ENCODE data around the gene PM20D1. TPM values are rescaled to one million over a fixed set of nuclear protein-coding genes. Genes with fewer than 3 reads are reported as not detected.

Gene PM20D1
- total RNA-seq, 1 experiment from 2014 or later: 0.37 TPM

DNA sequence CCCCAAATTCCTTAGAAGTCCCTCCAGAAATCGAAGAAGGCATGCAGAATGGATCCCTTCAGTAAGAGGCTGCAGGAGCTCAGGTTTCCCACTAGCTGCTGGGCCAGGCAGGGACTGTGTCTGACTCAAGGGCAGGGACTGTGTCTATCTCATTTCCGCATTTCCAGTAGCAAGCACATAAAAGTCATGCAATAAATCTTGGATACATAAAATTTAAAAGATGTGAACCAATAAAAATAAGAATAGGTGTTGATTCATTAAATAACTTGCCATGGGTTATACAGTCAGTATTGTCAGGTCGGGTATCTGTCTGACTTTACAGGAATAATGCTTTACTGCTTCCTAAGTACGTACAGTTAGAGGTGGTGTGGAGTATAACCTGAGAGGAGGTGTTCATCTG lies 15.2 kb downstream of the PM20D1 start:
- H3K27ac Mint-ChIP-seq: no peak overlapping the region
- no peak overlapping the region for H3K4me3 Mint-ChIP-seq
- ATAC-seq: no peak
- H3K4me1 Mint-ChIP-seq: no peaks in the 10 kb centered on the region
- no peaks in the 10 kb centered on the region for H3K36me3 Mint-ChIP-seq
- no peak for DNase-seq (ENCODE audit: low spot score)
- peaks cover 7% of the 10 kb centered on the region for H3K27me3 Mint-ChIP-seq (ENCODE audit: low read depth)
- H3K9me3 Mint-ChIP-seq: no peaks in the 10 kb centered on the region
- CTCF ChIA-PET: interaction anchor here (0.6 kb wide), 1 partner anchor 143 kb away, joined by 3 read pairs; no protein-coding TSS in a partner anchor
- POLR2A ChIA-PET: no interaction called here
- TF ChIP-seq NFATC4 (CRISPR knock-in tag; IDR thresholded peaks at IDR 0.05) (no peak), NFYB (CRISPR knock-in tag; conservative IDR thresholded peaks at IDR 0.05; ENCODE audit: low read depth) (no peak), PRRX2 (CRISPR knock-in tag; IDR thresholded peaks at IDR 0.05) (no peak), HMGA2 (CRISPR knock-in tag; IDR thresholded peaks at IDR 0.05) (no peak), NFE2L1 (CRISPR knock-in tag; IDR thresholded peaks at IDR 0.05) (no peak)
- TF ChIP-seq, protein P1, sequence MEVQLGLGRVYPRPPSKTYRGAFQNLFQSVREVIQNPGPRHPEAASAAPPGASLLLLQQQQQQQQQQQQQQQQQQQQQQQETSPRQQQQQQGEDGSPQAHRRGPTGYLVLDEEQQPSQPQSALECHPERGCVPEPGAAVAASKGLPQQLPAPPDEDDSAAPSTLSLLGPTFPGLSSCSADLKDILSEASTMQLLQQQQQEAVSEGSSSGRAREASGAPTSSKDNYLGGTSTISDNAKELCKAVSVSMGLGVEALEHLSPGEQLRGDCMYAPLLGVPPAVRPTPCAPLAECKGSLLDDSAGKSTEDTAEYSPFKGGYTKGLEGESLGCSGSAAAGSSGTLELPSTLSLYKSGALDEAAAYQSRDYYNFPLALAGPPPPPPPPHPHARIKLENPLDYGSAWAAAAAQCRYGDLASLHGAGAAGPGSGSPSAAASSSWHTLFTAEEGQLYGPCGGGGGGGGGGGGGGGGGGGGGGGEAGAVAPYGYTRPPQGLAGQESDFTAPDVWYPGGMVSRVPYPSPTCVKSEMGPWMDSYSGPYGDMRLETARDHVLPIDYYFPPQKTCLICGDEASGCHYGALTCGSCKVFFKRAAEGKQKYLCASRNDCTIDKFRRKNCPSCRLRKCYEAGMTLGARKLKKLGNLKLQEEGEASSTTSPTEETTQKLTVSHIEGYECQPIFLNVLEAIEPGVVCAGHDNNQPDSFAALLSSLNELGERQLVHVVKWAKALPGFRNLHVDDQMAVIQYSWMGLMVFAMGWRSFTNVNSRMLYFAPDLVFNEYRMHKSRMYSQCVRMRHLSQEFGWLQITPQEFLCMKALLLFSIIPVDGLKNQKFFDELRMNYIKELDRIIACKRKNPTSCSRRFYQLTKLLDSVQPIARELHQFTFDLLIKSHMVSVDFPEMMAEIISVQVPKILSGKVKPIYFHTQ (CRISPR knock-in tag; IDR thresholded peaks at IDR 0.05): no peak

DNA sequence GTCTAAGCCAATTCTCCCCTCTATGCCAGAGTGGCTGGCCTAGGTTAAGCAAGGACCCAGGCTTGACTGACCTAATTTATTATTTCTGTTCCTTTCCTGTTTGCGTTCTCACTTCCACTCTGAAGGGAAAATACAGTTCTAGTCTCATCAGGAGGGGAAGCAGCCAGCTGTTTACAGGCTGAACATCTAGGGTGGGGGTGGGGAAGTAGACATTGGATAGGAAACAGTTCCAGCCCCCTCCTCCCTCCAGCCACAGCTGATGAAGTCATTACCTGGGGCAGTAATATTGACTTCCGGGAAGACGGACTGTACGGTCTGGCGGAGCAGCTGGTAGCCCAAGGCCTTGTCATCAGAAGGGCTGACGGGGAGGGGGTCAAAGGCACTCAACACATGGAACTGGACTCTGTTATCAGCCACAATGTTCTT lies 17.6 kb downstream of the PM20D1 start:
- Mint-ChIP-seq H3K27me3 (ENCODE audit: low read depth) (peaks cover 1% of the 10 kb centered on the region), H3K4me1 (peaks cover 6% of the 10 kb centered on the region), H3K9me3 (no peaks in the 10 kb centered on the region), H3K27ac (no peak overlapping the region), H3K36me3 (no peaks in the 10 kb centered on the region), H3K4me3 (no peak overlapping the region)
- POLR2A ChIA-PET: no interaction called here
- CTCF ChIA-PET: no interaction called here
- TF ChIP-seq ESRRA (CRISPR knock-in tag; IDR thresholded peaks at IDR 0.05; ENCODE audit: borderline replicate concordance) (no peak), ZNF317 (CRISPR knock-in tag; IDR thresholded peaks at IDR 0.05; ENCODE audit: borderline replicate concordance, low read depth) (no peak), ELF4 (CRISPR knock-in tag; IDR thresholded peaks at IDR 0.05; ENCODE audit: low read depth) (no peak), ZBTB21 (CRISPR knock-in tag; IDR thresholded peaks at IDR 0.05; ENCODE audit: borderline replicate concordance) (no peak), RORB (CRISPR knock-in tag; IDR thresholded peaks at IDR 0.05) (no peak), MYBL2 (CRISPR knock-in tag; IDR thresholded peaks at IDR 0.05) (no peak), ZNF232 (CRISPR knock-in tag; IDR thresholded peaks at IDR 0.05) (no peak), GTF2I (CRISPR knock-in tag; conservative IDR thresholded peaks at IDR 0.05) (no peak), CBFB (CRISPR knock-in tag; IDR thresholded peaks at IDR 0.05; ENCODE audit: low read depth) (no peak), ZNF263 (CRISPR knock-in tag; IDR thresholded peaks at IDR 0.05; ENCODE audit: low read depth) (no peak), NR3C1 (CRISPR knock-in tag; conservative IDR thresholded peaks at IDR 0.05; ENCODE audit: low read depth) (no peak), TCF7 (CRISPR knock-in tag; IDR thresholded peaks at IDR 0.05; ENCODE audit: low read depth) (no peak)
- TF ChIP-seq, protein P2, sequence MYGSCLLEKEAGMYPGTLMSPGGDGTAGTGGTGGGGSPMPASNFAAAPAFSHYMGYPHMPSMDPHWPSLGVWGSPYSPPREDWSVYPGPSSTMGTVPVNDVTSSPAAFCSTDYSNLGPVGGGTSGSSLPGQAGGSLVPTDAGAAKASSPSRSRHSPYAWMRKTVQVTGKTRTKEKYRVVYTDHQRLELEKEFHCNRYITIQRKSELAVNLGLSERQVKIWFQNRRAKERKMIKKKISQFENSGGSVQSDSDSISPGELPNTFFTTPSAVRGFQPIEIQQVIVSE (CRISPR knock-in tag; IDR thresholded peaks at IDR 0.05; ENCODE audit: borderline replicate concordance): no peak
- TF ChIP-seq, protein P3, sequence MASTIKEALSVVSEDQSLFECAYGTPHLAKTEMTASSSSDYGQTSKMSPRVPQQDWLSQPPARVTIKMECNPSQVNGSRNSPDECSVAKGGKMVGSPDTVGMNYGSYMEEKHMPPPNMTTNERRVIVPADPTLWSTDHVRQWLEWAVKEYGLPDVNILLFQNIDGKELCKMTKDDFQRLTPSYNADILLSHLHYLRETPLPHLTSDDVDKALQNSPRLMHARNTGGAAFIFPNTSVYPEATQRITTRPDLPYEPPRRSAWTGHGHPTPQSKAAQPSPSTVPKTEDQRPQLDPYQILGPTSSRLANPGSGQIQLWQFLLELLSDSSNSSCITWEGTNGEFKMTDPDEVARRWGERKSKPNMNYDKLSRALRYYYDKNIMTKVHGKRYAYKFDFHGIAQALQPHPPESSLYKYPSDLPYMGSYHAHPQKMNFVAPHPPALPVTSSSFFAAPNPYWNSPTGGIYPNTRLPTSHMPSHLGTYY (CRISPR knock-in tag; IDR thresholded peaks at IDR 0.05): no peak
- TF ChIP-seq, protein P4, sequence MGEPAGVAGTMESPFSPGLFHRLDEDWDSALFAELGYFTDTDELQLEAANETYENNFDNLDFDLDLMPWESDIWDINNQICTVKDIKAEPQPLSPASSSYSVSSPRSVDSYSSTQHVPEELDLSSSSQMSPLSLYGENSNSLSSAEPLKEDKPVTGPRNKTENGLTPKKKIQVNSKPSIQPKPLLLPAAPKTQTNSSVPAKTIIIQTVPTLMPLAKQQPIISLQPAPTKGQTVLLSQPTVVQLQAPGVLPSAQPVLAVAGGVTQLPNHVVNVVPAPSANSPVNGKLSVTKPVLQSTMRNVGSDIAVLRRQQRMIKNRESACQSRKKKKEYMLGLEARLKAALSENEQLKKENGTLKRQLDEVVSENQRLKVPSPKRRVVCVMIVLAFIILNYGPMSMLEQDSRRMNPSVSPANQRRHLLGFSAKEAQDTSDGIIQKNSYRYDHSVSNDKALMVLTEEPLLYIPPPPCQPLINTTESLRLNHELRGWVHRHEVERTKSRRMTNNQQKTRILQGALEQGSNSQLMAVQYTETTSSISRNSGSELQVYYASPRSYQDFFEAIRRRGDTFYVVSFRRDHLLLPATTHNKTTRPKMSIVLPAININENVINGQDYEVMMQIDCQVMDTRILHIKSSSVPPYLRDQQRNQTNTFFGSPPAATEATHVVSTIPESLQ (CRISPR knock-in tag; IDR thresholded peaks at IDR 0.05): no peak
- TF ChIP-seq, protein P5, sequence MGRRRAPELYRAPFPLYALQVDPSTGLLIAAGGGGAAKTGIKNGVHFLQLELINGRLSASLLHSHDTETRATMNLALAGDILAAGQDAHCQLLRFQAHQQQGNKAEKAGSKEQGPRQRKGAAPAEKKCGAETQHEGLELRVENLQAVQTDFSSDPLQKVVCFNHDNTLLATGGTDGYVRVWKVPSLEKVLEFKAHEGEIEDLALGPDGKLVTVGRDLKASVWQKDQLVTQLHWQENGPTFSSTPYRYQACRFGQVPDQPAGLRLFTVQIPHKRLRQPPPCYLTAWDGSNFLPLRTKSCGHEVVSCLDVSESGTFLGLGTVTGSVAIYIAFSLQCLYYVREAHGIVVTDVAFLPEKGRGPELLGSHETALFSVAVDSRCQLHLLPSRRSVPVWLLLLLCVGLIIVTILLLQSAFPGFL (CRISPR knock-in tag; IDR thresholded peaks at IDR 0.05; ENCODE audit: borderline replicate concordance): no peak
- TF ChIP-seq, protein P6, sequence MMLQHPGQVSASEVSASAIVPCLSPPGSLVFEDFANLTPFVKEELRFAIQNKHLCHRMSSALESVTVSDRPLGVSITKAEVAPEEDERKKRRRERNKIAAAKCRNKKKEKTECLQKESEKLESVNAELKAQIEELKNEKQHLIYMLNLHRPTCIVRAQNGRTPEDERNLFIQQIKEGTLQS (CRISPR knock-in tag; conservative IDR thresholded peaks at IDR 0.05): no peak
- DNase-seq (ENCODE audit: low spot score): no peak
- ATAC-seq: no peak

All from WTC11 (cell line).